OCI-LY3 (cell line): Measurements from ENCODE around the gene DRC3.

Experiments
- CTCF ChIP-seq: fragments of 200-600, 300-600 bp; sonication (generic); IDR thresholded peaks from 2 replicates; pipeline ENCODE4 v1.5.1; 2014; ENCODE audit warnings: antibody characterized with exemption, low read length, low read depth
- EZH2phosphoT487 ChIP-seq: fragments of 200-600 bp; shearing (Covaris generic); IDR thresholded peaks from 2 replicates; pipeline ENCODE4 v1.6.1; 2018; ENCODE audit warnings: antibody characterized with exemption, mixed run types, low read depth

GRCh38 chr17:17926840-17927449, 45.7 kb upstream of the DRC3 start:
- TF ChIP-seq CTCF (no peak), EZH2phosphoT487 (no peak)
